GM18858 (cell line): ENCODE data around the gene FBLN5.

ENCODE experiments used
- ATAC-seq: cut with Tn5 transposase; IDR thresholded peaks from one replicate; pipeline ENCODE4 v1.9.1; 2021; ENCODE audit not compliant: unreplicated experiment

FBLN5 gene

DNA sequence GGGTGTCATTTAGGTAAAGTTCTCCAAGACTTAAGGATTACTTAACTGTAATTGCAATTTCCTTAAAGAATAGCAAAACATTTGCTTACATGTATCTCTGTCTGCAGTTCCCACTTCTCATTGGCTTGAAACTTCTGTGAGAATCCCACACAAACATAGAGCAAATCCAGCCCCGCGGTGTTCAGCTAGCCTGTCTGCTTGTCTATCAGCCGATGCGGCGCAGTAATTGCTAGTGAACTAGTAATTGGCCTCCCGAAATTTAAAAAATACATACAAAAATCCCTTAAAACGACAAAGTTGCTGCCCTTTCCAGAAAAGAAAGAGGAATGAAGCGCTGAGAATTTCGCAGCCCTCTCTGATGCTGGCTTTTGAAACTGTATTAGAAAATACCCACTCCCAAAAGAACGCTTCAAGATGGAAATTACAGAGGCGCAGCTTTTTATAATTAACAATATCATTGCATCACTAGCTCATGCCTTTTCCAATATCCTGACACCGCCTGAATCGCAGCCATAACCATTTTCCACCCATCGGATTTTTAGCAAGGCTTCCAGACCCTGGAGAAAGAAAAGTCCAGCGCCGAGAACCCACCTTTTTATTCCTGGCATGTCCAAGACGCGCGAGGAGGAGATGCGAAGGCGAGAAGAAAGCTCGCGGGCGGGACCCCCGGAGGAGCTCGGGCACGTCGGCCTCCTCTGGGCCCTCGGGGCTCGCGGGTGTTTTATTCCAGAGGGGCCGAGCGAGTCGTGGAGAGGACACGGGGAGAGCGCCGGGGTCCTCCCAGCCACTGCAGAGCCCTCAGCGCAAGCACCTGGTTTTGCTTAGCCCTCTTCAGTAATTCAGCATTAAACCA lies 646 bp downstream of the FBLN5 start:
- ATAC-seq, result no peak

DNA sequence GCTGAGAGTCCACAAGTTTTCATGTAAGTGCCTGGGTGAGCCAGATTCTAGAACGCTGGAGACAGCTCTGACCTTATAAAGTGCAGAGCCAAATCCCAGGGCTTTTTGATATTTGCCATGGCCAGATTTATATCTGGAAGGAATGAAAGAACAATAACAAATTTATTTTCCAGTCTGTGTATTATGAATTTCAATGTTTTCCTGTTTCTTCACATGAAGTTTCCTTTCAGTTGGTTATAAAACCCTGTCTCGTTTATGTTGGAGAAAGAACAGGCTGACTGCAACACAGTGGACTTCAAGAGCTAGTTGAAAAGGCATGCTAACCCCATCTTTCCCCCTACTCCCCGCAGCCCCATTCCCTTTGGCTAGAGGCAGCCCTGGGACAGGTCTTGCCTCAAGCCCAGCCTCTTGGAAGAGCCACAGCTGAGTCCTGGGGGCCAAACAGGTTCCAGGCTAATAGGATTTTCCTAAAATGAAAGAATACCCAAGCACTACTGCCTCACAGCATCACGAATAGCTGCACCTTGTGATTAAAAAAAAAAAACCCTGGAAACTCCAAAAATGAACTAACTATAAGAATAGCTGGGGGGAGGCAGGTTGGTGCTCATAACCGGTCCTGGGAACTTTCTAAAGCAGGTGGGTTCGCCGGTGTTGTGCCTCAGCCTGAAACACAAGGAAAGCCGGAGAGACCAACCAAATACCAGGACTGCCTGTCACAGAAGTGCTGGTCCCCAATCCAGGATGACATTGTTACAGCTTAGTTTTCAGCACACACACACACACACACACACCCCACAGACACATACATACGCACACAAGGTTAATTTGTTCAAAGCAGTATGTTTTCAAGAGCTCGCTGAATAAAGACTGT lies 1.5 kb downstream of the FBLN5 start:
- ATAC-seq, result no peak

DNA sequence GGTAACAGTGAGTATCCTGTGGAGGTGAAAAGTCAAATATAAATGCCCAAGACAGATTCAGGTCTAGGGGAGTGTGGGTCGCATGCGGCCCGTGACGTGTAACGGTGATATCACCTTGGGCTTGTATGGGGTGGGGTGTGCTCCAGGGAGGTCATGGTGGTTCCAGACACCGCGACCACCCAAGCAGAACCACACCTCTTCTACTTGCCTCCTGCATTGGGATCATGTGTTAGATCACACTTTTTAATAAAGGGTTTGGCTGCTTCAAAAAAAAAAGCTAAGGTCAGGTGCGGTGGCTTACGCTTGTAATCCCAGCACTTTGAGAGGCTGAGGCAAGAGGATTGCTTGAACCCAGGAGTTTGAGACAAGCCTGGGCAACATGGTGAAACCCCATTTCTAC lies 4.5 kb downstream of the FBLN5 start:
- no peak for ATAC-seq

DNA sequence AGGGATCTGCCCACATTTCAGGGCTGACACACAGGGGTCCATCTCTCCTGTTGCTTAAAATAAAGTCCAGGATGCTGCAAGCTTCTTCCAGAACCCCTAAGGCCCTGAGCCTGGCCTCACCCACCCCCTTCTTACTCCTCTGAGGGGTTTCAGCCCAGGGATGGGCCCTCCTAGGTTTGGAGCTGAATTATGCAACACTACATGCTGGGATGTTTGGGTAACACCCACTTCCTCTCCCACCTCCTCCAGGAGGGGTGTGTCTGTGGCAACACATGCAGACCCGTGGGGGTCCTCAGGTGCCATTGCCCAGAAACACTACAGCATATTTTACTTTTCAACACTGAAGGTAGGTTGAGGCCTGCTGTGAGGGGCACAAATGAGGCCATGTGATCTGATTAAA lies 5.4 kb downstream of the FBLN5 start:
- ATAC-seq, result no peak

DNA sequence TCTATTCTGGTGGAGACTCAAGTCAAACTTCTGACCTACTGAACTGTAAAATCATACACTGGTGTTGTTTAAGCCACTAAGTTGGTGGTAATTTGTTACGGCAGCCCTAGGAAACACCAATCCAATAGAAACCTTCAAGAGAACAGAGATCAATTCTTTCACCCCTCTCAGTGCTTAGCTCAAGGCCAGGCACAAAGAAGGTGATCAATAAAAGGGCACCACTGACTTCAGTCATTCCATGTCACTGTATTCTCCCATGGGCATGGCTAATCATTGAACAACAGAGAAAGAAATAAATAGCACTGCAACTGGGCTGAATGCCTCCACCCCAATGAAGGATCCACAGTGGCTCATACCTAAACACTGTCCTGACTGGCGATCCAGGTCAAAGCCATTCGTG lies 7.3 kb downstream of the FBLN5 start:
- no peak for ATAC-seq

DNA sequence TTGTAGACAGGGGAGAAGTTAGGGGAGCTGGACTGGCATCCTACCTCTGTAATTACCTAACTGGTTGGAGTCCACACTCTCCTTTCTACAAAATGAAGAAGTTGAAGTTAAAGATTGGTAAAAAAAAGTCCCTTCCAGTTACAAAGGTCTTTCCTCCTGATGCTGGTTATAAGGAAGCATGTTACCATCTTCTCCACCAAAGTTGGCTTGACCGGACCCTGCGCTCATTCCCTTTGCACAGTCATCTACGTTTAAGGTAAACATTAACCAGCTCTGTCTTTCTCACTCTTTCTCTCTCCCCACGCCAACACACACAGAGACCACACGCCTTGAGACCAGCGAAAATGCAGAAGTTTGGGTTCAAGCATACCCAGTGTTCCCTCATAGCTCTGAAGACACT lies 11.9 kb downstream of the FBLN5 start:
- ATAC-seq, result no peak

DNA sequence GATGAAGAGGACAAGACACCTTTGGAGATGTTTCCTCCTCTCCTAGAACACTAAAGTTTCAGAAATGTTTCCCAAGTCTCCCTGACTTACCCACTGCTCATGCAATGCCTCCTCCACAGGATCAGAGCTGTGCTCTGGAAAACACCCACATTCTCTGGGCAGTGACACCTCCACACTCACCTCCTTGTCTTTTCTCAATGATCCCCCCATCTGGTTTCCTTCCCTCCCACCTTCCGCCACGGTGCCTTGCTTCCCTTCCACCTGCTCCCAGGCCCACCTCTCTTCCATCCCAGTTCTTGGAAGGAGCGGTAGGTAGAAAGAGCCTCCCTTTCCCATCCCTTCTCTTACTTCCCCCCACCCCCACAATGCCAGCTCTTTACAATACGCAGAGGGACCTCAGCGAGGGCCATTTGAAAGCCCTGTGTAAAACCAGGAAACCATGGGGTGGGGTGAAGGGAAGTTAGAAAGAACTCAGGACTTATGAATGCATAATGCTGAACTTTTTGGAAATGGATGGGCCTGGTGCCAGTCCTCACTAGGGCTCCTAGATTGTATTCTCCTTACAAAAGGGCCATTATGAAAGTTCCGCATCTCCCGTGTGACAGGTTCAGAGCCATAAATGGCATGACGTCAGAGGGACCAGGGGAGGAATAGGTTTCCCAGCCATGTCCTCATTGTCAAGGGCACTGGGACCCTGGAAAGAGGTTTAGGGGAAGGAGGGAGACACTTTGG lies 12.8 kb downstream of the FBLN5 start:
- ATAC-seq, result no peak

DNA sequence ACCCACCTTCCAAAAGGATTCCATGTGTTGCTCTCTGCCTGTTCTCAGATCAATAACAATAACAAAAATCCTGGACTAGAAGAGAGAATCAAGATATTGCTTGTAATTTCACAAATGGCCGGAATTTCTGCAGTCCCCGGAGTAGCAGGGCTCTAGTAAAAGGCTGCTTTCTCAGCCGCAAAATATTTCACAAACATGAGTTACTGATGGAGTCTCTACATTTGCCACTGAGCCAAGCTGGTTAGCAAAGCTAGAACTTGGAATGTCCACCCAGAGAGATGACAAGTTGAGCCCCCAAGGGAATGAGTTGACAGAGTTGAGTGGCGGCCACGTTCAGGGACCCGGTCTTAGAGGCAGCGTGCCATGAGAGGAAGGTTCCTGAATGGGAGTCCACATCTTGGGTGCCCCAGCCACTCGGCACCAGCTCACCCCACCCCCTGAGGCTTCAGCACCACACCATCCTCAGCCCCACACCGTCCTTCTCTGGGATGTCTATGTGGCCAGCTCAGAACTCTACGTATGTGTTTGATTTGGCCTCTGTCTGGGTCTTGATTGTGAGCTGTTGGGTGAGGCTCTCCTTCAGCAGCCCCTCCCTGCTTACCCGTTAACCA lies 15.9 kb downstream of the FBLN5 start:
- no peak for ATAC-seq

DNA sequence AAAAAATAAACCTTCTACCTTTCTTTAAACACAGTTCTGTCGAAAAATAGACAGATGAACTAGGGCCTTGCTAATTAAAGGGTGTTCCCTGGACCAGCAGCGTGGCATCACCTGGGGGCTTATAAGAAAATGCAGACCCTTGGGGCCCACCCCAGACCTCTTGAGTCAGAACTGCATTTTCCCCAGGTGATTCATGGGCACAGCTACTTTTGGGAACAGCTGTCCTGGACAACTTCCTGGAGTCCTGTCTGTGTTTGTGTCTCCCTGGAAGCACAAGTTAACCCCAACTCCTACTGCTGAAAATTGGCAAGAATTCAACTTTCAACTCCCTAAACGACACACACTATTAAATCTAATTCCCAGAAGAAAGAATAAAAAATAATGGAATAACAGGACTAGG lies 17.8 kb downstream of the FBLN5 start:
- ATAC-seq, result no peak

DNA sequence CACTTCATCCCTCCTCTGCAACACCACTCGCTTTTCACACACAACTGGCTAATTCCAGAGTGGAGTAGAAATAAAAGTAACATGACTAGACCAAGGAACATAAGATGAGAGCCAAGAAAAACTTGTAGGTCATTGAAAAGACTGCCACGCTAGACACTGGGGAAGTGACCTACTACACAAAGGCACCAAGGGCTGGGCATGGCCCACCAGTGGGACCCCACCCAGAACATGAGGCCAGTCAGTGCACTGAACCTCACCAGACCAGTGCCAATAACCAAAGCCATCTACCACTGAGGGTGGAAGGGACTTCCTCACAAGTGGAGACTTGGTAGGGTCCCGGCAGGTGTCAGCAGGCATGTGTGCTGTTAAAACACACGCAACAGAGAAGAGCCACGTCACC lies 19.7 kb downstream of the FBLN5 start:
- ATAC-seq, result no peak

DNA sequence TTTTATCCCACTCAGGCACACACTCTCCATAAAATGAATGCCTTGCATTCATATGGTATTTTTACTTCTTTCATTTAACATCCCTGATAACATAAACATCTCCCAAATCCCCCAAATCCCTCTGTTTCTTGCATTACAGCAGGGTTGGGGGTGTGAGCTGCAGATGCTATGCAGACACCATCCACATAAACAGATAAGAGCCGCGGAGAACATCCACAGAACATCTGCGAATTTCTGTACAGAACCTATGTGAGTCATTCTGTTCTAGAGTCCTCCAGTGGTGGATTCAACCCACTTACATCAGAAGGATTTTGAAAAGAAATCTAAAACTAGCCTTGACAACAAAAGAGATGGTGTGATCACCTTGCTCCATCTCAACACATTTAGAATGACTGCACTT lies 20.3 kb downstream of the FBLN5 start:
- ATAC-seq, result no peak

DNA sequence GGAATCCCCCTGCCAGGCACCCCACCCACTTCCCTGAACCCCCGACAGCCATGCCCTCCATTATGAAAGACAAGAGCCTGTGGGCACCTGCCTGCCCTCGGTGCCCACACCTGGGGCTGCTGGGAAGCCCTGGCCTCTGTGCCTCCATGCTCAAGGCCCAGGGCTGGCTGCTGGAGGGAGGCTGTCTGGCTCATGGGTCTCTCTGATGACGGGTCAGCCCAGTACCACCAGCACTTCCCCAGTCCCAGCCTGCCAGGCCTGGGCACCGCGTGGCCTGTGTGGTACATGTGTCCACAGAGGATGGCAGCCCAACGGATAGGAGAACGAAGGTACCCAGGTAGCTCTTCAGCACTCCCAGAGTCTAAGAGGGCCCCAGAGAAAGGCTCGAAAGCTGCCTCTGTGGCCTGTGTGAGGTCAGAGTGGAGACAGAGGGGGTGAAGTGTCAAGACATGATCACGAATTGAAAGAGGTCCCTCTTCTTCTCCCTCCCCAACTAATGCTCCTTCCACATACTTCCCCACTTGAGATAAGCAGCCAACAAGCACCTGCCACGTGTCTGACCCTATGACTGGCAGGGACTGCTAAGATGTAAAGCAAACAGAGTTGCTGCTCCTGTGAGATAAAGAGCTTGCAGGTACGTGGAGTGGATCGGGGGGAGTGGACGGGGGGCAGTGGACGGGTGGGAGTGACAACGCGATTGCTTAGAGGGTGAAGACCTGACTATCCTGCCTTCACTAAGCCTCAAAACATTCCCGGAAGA lies 21.2 kb downstream of the FBLN5 start:
- ATAC-seq, result no peak

DNA sequence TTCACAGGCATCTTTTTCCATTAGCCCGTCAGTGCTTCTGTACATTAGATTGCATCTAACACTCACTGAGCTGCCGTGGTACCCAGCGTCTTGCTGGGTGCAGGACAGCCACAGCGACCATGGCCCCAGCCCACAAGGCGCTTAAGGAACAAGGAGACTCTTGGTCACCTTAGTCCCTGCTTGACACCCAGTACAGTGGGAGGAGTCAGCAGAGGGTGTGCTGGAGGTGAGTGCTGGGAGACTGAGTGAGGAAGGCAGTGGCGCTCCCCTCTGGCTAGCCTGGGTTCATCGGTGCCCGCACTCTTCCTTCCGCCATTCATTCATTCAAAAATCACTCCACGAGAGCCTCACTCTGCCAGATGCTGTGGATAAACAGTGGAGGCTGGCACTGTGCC lies 21.8 kb downstream of the FBLN5 start:
- ATAC-seq, result no peak

DNA sequence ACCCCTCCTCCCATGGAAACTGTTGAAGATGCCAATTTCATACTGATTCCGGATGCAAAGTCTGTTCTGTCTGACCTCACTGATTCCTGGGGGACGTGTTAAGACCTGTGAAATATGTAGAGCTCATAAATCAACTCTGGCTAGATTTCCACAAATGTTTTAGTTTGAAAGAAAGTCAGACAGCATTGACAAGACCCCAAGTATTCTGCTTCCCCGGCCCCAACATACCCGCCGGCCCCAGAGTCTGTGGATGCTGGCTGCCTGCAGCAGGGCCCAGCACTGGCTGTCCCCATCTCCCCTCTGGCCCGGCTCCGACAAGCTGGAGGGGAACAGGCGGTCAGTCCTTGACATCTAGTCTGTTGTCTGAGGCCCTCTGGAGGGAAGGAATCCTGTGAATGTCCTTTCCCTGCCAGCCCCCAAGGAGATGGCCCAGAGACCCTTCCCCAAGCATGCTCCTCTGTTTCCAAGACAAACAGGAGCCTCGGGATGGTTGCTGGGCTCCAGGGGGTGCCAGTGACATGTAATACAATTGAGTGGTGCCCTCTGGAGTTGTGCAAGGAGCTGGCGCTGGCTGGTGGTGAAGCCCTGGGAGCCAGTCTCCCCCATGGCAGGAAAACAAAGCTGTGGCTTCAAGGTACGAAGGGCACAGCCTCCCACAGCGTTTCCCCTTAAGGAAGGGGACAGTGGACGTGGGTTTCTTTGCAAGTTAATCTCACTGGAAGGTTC lies 22.3 kb downstream of the FBLN5 start:
- ATAC-seq, result no peak

DNA sequence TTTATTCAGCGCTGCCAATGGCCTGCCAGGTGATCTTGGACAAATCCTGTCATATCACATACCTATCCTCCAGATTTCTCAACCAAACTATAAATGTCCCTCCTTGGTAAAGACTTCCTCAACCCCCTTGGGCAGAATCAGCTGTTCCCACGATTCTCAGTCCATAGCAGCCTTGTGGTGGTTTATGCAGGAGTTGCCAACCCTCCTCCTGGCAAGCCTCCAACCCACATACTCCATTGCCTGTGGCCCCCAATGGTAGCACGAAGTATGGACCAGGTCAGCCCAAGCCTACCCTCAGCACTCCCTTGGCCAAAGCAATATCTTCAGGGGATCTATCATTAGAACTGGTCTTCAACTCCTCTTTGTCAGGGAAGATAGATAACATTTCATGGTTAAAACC lies 27.0 kb downstream of the FBLN5 start:
- ATAC-seq, result no peak

DNA sequence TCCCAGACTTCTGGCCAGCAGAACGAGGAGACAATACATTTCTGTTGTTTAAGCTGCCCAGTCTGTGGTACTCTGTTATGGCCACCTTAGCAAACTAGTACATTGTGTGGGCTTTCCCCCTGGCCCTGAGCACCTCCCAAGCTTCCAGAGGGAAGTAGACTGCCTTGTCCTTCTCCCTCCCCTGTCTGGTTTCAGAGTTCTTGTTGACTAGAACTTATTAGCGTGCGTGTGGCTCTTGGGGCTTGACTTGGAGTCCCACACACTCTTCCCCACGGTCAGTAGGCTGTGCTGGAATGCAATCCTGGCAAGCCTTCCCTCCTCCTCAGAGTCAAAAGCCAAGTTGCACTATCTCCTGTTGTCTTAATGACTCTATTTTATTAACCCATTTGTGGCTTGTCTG lies 27.7 kb downstream of the FBLN5 start:
- ATAC-seq, result no peak

DNA sequence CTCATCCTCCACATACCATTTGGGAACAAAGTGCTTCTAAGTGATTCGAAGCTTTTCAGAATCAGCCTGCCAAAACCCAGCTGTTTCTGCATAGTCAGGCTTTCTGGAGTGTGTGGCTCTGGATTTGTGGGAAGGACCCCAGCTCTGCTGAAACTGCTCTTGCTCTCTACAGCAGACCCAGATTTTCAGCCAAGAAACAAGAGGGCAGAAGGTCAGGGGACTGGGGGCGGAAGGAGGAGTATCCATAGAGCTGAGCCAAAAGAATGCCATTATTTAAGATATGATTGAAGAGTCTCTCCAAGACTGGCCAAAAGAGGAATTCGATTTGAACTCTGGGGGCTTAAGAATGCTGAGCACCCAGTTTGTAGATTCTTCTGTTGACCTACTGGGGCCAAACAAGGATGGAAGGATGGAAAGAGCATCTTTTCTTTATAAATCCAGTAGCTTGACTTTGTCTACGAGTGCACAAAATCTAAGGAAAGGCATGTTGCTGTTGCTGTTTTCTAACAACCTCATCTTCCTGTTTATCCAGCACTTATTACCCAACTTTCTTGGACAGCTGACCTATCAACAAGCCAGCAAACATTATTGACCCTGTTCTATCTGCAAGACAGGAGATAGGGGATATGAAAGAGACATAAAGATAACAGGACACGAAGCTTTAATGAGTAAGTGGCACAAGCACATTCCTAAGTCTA lies 29.2 kb downstream of the FBLN5 start:
- no peak for ATAC-seq

DNA sequence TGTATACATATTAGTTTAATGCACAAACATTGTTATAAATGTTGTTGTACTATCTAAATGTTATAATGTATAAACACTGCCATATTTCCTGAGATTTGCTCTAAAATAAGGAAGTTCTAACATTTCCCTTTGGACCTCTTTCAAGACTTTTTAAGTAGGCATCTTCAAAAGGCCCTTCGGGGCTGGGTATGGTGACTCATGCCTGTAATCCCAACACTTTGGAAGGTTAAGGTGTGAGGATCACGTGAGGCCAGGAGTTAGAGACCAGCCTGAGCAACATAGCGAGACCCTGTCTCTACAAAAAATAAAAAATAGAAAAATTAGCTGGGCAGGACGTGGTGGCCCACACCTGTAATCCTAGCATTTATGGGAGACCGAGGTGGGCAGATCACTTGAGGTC lies 35.5 kb downstream of the FBLN5 start:
- no peak for ATAC-seq

DNA sequence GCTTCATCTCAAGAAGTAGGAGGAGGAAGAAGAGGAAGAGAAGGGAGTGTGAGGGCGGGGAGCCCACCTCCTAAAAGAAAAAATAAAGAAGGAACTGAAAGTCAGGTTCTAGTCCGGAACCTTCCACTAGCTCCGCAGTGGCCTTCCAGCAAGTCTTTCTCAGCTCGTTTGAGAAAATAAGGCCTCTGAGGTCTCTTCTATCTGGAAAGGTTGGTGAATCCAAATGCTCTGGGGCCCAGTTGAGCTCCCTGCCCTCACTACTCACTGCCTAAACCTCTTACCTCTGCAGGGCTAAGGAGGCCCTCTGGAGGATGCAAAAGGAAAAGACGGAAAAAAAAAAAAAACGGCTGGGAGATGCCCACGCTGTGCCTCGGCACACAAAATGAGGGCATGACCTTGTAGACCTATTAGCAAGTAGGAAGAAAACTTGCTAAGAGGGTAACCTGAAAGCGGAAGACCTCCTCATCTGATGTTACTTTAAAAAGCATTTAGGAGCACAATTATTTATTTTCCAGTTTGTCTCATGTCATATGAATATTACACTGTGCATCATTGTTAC lies 35.9 kb downstream of the FBLN5 start:
- no peak for ATAC-seq
